SU-DHL-6 (cell line): Measurements from ENCODE around the gene UBE2E2.

ENCODE experiments used
- H2AFZ ChIP-seq: fragments of 200-600 bp; sonication (generic); 2 replicates; pipeline ENCODE4 v1.6.1; 2014; ENCODE audit warnings: low read depth, mild to moderate bottlenecking, moderate library complexity, mixed read lengths, antibody characterized with exemption, low read length; ENCODE audit not compliant: severe bottlenecking
- H3F3A ChIP-seq: fragments of 200-600 bp; shearing (Covaris generic); 2 replicates; pipeline ENCODE4 v1.6.0; 2016; ENCODE audit warnings: antibody characterized with exemption, mild to moderate bottlenecking; ENCODE audit not compliant: insufficient read depth
- H3K27ac ChIP-seq: fragments of 200-600 bp; sonication (generic); 2 replicates; pipeline ENCODE4 v1.5.1; 2016; ENCODE audit warnings: low read depth, mild to moderate bottlenecking, low read length, moderate library complexity, mixed read lengths
- H3K27me3 ChIP-seq: fragments of 200-600 bp; sonication (generic), shearing (Covaris generic); 2 replicates; pipeline ENCODE4 v1.6.0; 2014; ENCODE audit warnings: mild to moderate bottlenecking, low read length
- H3K36me3 ChIP-seq: fragments of 200-600 bp; sonication (generic); 2 replicates; pipeline ENCODE4 v1.6.1; 2014; ENCODE audit warnings: mild to moderate bottlenecking, low read length, mixed read lengths
- H3K4me2 ChIP-seq: fragments of 300-600, 200-600 bp; shearing (Covaris generic), sonication (generic); 2 replicates; pipeline ENCODE4 v1.6.0; 2014; ENCODE audit warnings: low read length, low read depth, mild to moderate bottlenecking; ENCODE audit not compliant: poor library complexity, severe bottlenecking
- H3K4me3 ChIP-seq: fragments of 200-600 bp; sonication (generic); 2 replicates; pipeline ENCODE4 v1.5.1; 2014; ENCODE audit warnings: antibody characterized with exemption, low read length, mild to moderate bottlenecking, mixed read lengths; ENCODE audit not compliant: insufficient read depth, poor library complexity, severe bottlenecking
- H3K79me2 ChIP-seq: fragments of 200-600 bp; sonication (generic); 2 replicates; pipeline ENCODE4 v1.6.1; 2014; ENCODE audit warnings: mild to moderate bottlenecking, low read length, moderate library complexity; ENCODE audit not compliant: insufficient read depth
- H3K9ac ChIP-seq: fragments of 200-600 bp; sonication (generic); 2 replicates; pipeline ENCODE4 v1.7.0; 2014; ENCODE audit warnings: mild to moderate bottlenecking, low read length
- H3K9me2 ChIP-seq: fragments of 200-600 bp; sonication (generic); replicated peaks from 2 replicates; pipeline ENCODE4 v1.6.1; 2014; ENCODE audit warnings: low read length; ENCODE audit not compliant: insufficient read depth
- H3K9me3 ChIP-seq: fragments of 200-600 bp; sonication (generic); 2 replicates; pipeline ENCODE4 v1.6.1; 2014; ENCODE audit warnings: low read length, mixed read lengths; ENCODE audit not compliant: insufficient read depth
- H4K20me1 ChIP-seq: fragments of 200-600 bp; sonication (generic); 2 replicates; pipeline ENCODE4 v1.6.1; 2014; ENCODE audit warnings: low read depth, mild to moderate bottlenecking, antibody characterized with exemption, low read length, moderate library complexity, mixed read lengths
- CTCF ChIP-seq: fragments of 200-600 bp; sonication (generic); IDR thresholded peaks from one replicate; pipeline ENCODE4 v1.5.1; 2017; ENCODE audit warnings: antibody characterized with exemption, mild to moderate bottlenecking, low read length, moderate library complexity; ENCODE audit not compliant: insufficient read depth, poor library complexity, severe bottlenecking
- EZH2phosphoT487 ChIP-seq: fragments of 200-600 bp; sonication (generic), shearing (Covaris generic); conservative IDR thresholded peaks from 2 replicates; pipeline ENCODE4 v1.6.1; 2018; ENCODE audit warnings: mild to moderate bottlenecking, antibody characterized with exemption, low read length, moderate library complexity, mixed read lengths

Gene UBE2E2

GRCh38 chr3:23481011-23481615 lies 278.0 kb downstream of the UBE2E2 start:
- no peaks in the 10 kb centered on the region for H3K9me2 ChIP-seq
- no peaks in the 10 kb centered on the region for H3K79me2 ChIP-seq
- no peak overlapping the region for H2AFZ ChIP-seq
- H3K27ac ChIP-seq: no peak overlapping the region
- H3K4me2 ChIP-seq: no peak overlapping the region
- H3K9ac ChIP-seq: no peak overlapping the region
- no peaks in the 10 kb centered on the region for H3K27me3 ChIP-seq
- no peaks in the 10 kb centered on the region for H3F3A ChIP-seq
- H4K20me1 ChIP-seq: no peaks in the 10 kb centered on the region
- no peak overlapping the region for H3K4me3 ChIP-seq
- peaks cover 28% of the 10 kb centered on the region; the same call in 1 of the 2 replicates for H3K9me3 ChIP-seq
- no peak for TF ChIP-seq EZH2phosphoT487
- TF ChIP-seq CTCF: no peak
- H3K36me3 ChIP-seq: peaks cover 2% of the 10 kb centered on the region; the same call in 1 of the 2 replicates

- peaks cover 34% of the 10 kb centered on the region; the same call in 1 of the 2 replicates for H3K9me3 ChIP-seq
- no peak overlapping the region for H3K9ac ChIP-seq
- H2AFZ ChIP-seq: no peak overlapping the region
- peaks cover 2% of the 10 kb centered on the region; the same call in 1 of the 2 replicates for H3K36me3 ChIP-seq
- no peaks in the 10 kb centered on the region for H4K20me1 ChIP-seq
- no peaks in the 10 kb centered on the region for H3K9me2 ChIP-seq
- H3K4me3 ChIP-seq: no peak overlapping the region
- no peaks in the 10 kb centered on the region for H3K79me2 ChIP-seq
- H3K27ac ChIP-seq: no peak overlapping the region
- H3K27me3 ChIP-seq: no peaks in the 10 kb centered on the region
- H3K4me2 ChIP-seq: no peak overlapping the region
- H3F3A ChIP-seq: no peaks in the 10 kb centered on the region
- TF ChIP-seq EZH2phosphoT487 (no peak), CTCF (no peak)
Observed at GRCh38 chr3:23481616-23482278, 278.6 kb downstream of the UBE2E2 start.

- H3K9me3 ChIP-seq: peaks cover 23% of the 10 kb centered on the region; the same call in 1 of the 2 replicates
- no peaks in the 10 kb centered on the region for H3F3A ChIP-seq
- H4K20me1 ChIP-seq: no peaks in the 10 kb centered on the region
- H3K9ac ChIP-seq: no peak overlapping the region
- no peaks in the 10 kb centered on the region for H3K79me2 ChIP-seq
- no peak overlapping the region for H3K4me2 ChIP-seq
- no peak overlapping the region for H3K27ac ChIP-seq
- H3K36me3 ChIP-seq: no peaks in the 10 kb centered on the region
- no peaks in the 10 kb centered on the region for H3K9me2 ChIP-seq
- H3K27me3 ChIP-seq: no peaks in the 10 kb centered on the region
- H3K4me3 ChIP-seq: no peak overlapping the region
- H2AFZ ChIP-seq: no peak overlapping the region
- TF ChIP-seq EZH2phosphoT487: no peak
- no peak for TF ChIP-seq CTCF
Observed at GRCh38 chr3:23484386-23484785, 281.3 kb downstream of the UBE2E2 start.
